CD4-positive, alpha-beta memory T cell (primary cell): ENCODE results near the gene CCDC63. TPM values are rescaled to one million over a fixed set of nuclear protein-coding genes. Genes with fewer than 3 reads are reported as not detected.

Experiments used
- CTCF ChIA-PET: fragments of 350-600 bp; sonication (Branson Sonifier 250); formaldehyde crosslinking; loops from one replicate; lab custom pipeline; 2021; ENCODE audit warnings: inconsistent platforms; ENCODE audit not compliant: partially characterized antibody; lab: Charles Lee
- POLR2A ChIA-PET: fragments of 350-600 bp; sonication (Branson Sonifier 250); formaldehyde crosslinking; loops from one replicate; lab custom pipeline; 2021; ENCODE audit not compliant: partially characterized antibody; lab: Charles Lee
- DNase-seq, 5 donors: peaks; one replicate each; pipeline versions ENCODE4 v3.0.0 to v3.0.0-alpha.2; 2020 to 2022; ENCODE audit warnings: mixed read lengths in 1 of 5
- H3K27ac ChIP-seq: one replicate; pipeline ENCODE4 v1.7.0; 2013; ENCODE audit warnings: low read depth, low read length
- H3K27me3 ChIP-seq: 2 replicates; pipeline ENCODE4 v1.7.0; 2013; ENCODE audit warnings: mild to moderate bottlenecking, low read length, moderate library complexity; ENCODE audit not compliant: insufficient read depth
- H3K36me3 ChIP-seq: 2 replicates; pipeline ENCODE4 v1.7.0; 2013; ENCODE audit warnings: mild to moderate bottlenecking, low read length, moderate library complexity; ENCODE audit not compliant: insufficient read depth
- H3K4me1 ChIP-seq: 2 replicates; pipeline ENCODE4 v1.7.0; 2013; ENCODE audit warnings: mild to moderate bottlenecking, low read length, moderate library complexity; ENCODE audit not compliant: insufficient read depth
- H3K4me3 ChIP-seq, 2 donors: one replicate each; pipeline ENCODE4 v1.7.0; 2013; ENCODE audit warnings: low read length in 2 of 2, mild to moderate bottlenecking in 1 of 2
- H3K9me3 ChIP-seq, 2 donors: one replicate each; pipeline ENCODE4 v1.7.0; 2013; ENCODE audit warnings: low read length in 2 of 2, control low read depth in 1 of 2; ENCODE audit not compliant: control insufficient read depth in 1 of 2
- H3K27ac Mint-ChIP-seq, 7 donors: one replicate each; pipeline ENCODE4 v1.8.0; 2020 to 2021; ENCODE audit warnings: mixed read lengths in 7 of 7, mild to moderate bottlenecking in 6 of 7, inconsistent platforms in 3 of 7, moderate library complexity in 3 of 7
- H3K27me3 Mint-ChIP-seq, 2 donors: one replicate each; pipeline ENCODE4 v1.8.0; 2020 to 2021; ENCODE audit warnings: mixed read lengths in 2 of 2
- H3K36me3 Mint-ChIP-seq, 2 donors: one replicate each; pipeline ENCODE4 v1.8.0; 2020 to 2021; ENCODE audit warnings: mixed read lengths in 2 of 2, inconsistent platforms in 1 of 2, mild to moderate bottlenecking in 1 of 2
- H3K4me1 Mint-ChIP-seq, 4 donors: one replicate each; pipeline ENCODE4 v1.8.0; 2020 to 2021; ENCODE audit warnings: mixed read lengths in 4 of 4, mild to moderate bottlenecking in 1 of 4
- H3K4me3 Mint-ChIP-seq, 8 donors: one replicate each; pipeline ENCODE4 v1.8.0; 2020 to 2021; ENCODE audit warnings: mixed read lengths in 8 of 8, mild to moderate bottlenecking in 7 of 8, moderate library complexity in 6 of 8, inconsistent platforms in 3 of 8
- H3K9me3 Mint-ChIP-seq, 8 donors: one replicate each; pipeline ENCODE4 v1.8.0; 2020 to 2021; ENCODE audit warnings: mixed read lengths in 8 of 8, mild to moderate bottlenecking in 5 of 8, inconsistent platforms in 3 of 8, moderate library complexity in 1 of 8
- intact Hi-C: fragments of 100-400 bp; cut with micrococcal nuclease; formaldehyde crosslinking; loops from one replicate; pipeline ENCODE4 v1.15.1; 2023
- polyA plus RNA-seq, 2 donors: library from polyadenylated mRNA; unstranded; fragments of 300-500 nt; fragmentation: Illumina TruSeq; gene quantifications; one replicate each; pipeline ENCODE4 v1.2.3, GENCODE V29; 2021
- total RNA-seq, 2 experiments: library from RNA; stranded (reverse); gene quantifications; one replicate each; pipeline ENCODE4 v1.2.3, GENCODE V29; 2021

CCDC63 gene
- total and polyA plus RNA-seq, 4 experiments from 2014 or later = not detected

GRCh38 chr12:110841007-110841406 is 5.8 kb upstream of the CCDC63 start:
- H3K4me1 Mint-ChIP-seq = no peaks in the 10 kb centered on the region
- H3K9me3 ChIP-seq = no peaks in the 10 kb centered on the region
- POLR2A ChIA-PET = no interaction called here

GRCh38 chr12:110844131-110844530 is 2.7 kb upstream of the CCDC63 start:
- Mint-ChIP-seq H3K27me3 (peaks cover 16 to 18% of the 10 kb centered on the region in 2 donors), H3K36me3 (no peaks in the 10 kb centered on the region), H3K27ac (no peak overlapping the region), H3K4me1 (peaks cover 4 to 7% (median 5%) of the 10 kb centered on the region in 4 donors), H3K9me3 (no peaks in the 10 kb centered on the region), H3K4me3 (no peak overlapping the region)
- no peaks in the 10 kb centered on the region for H3K36me3 ChIP-seq
- no peak overlapping the region for H3K4me3 ChIP-seq
- H3K27me3 ChIP-seq = peaks cover 12% of the 10 kb centered on the region
- intact Hi-C loops = no loop called here
- peaks cover 4% of the 10 kb centered on the region for H3K4me1 ChIP-seq
- DNase-seq = no peak
- CTCF ChIA-PET = no interaction called here
- POLR2A ChIA-PET = no interaction called here
- H3K9me3 ChIP-seq = no peaks in the 10 kb centered on the region
- H3K27ac ChIP-seq = no peak overlapping the region

More at GRCh38 chr12:110841007-110841406, 5.8 kb upstream of the CCDC63 start:
- no peaks in the 10 kb centered on the region for H3K36me3 ChIP-seq
- Mint-ChIP-seq H3K27me3 (peaks cover 4% of the 10 kb centered on the region in 2 donors), H3K9me3 (no peaks in the 10 kb centered on the region), H3K36me3 (no peaks in the 10 kb centered on the region), H3K27ac (no peak overlapping the region), H3K4me3 (no peak overlapping the region)
- no peaks in the 10 kb centered on the region for H3K27me3 ChIP-seq
- no peak overlapping the region for H3K27ac ChIP-seq
- CTCF ChIA-PET = no interaction called here
- no peaks in the 10 kb centered on the region for H3K4me1 ChIP-seq
- H3K4me3 ChIP-seq = no peak overlapping the region
- DNase-seq = no peak
- intact Hi-C loops = no loop called here

- no peak overlapping the region for H3K27ac Mint-ChIP-seq
- ChIA-PET CTCF (no interaction called here), POLR2A (no interaction called here)
- Histone ChIP-seq H3K9me3 (no peaks in the 10 kb centered on the region), H3K27me3 (peaks cover 12% of the 10 kb centered on the region), H3K4me1 (peaks cover 4% of the 10 kb centered on the region), H3K36me3 (no peaks in the 10 kb centered on the region), H3K4me3 (no peak overlapping the region), H3K27ac (no peak overlapping the region)
- peaks cover 16 to 18% of the 10 kb centered on the region in 2 donors for H3K27me3 Mint-ChIP-seq
- H3K36me3 Mint-ChIP-seq = no peaks in the 10 kb centered on the region
- peak overlapping the region in 1 of 8 donors; percentile 38 for H3K4me3 Mint-ChIP-seq
- DNase-seq = no peak
- intact Hi-C loops = no loop called here
- peaks cover 4 to 7% (median 5%) of the 10 kb centered on the region in 4 donors for H3K4me1 Mint-ChIP-seq
- no peaks in the 10 kb centered on the region for H3K9me3 Mint-ChIP-seq
Observed at GRCh38 chr12:110844551-110845338, 2.0 kb upstream of the CCDC63 start.

GRCh38 chr12:110845339-110845682 is 1.5 kb upstream of the CCDC63 start:
- Mint-ChIP-seq H3K27me3 (peaks cover 16 to 18% of the 10 kb centered on the region in 2 donors), H3K4me1 (peaks cover 4 to 7% (median 5%) of the 10 kb centered on the region in 4 donors), H3K9me3 (no peaks in the 10 kb centered on the region), H3K4me3 (peak overlapping the region in 1 of 8 donors; percentile 46), H3K27ac (no peak overlapping the region), H3K36me3 (no peaks in the 10 kb centered on the region)
- Histone ChIP-seq H3K9me3 (no peaks in the 10 kb centered on the region), H3K27me3 (peaks cover 12% of the 10 kb centered on the region), H3K36me3 (no peaks in the 10 kb centered on the region), H3K27ac (no peak overlapping the region), H3K4me1 (peaks cover 4% of the 10 kb centered on the region), H3K4me3 (no peak overlapping the region)
- intact Hi-C loops = no loop called here
- ChIA-PET POLR2A (no interaction called here), CTCF (no interaction called here)
- DNase-seq = no peak

GRCh38 chr12:110848314-110848923 is 1.6 kb downstream of the CCDC63 start:
- Mint-ChIP-seq H3K27me3 (peaks cover 19 to 29% of the 10 kb centered on the region in 2 donors), H3K27ac (no peak overlapping the region), H3K4me3 (no peak overlapping the region), H3K36me3 (no peaks in the 10 kb centered on the region), H3K9me3 (no peaks in the 10 kb centered on the region), H3K4me1 (peaks cover 4 to 7% (median 5%) of the 10 kb centered on the region in 4 donors)
- Histone ChIP-seq H3K36me3 (no peaks in the 10 kb centered on the region), H3K27ac (no peak overlapping the region), H3K4me1 (peaks cover 4% of the 10 kb centered on the region), H3K4me3 (no peak overlapping the region), H3K27me3 (peaks cover 12% of the 10 kb centered on the region), H3K9me3 (no peaks in the 10 kb centered on the region)
- intact Hi-C loops = no loop called here
- ChIA-PET POLR2A (no interaction called here), CTCF (no interaction called here)
- no peak for DNase-seq

- H3K36me3 ChIP-seq = no peaks in the 10 kb centered on the region
- H3K4me3 ChIP-seq = no peak overlapping the region
- no peak for DNase-seq
- Mint-ChIP-seq H3K9me3 (no peaks in the 10 kb centered on the region), H3K27ac (no peak overlapping the region), H3K4me1 (peaks cover 4 to 7% (median 5%) of the 10 kb centered on the region in 4 donors), H3K4me3 (no peak overlapping the region), H3K36me3 (no peaks in the 10 kb centered on the region), H3K27me3 (peaks cover 19 to 32% of the 10 kb centered on the region in 2 donors)
- ChIA-PET CTCF (no interaction called here), POLR2A (no interaction called here)
- H3K27ac ChIP-seq = no peak overlapping the region
- H3K9me3 ChIP-seq = no peaks in the 10 kb centered on the region
- peaks cover 4% of the 10 kb centered on the region for H3K4me1 ChIP-seq
- peaks cover 12% of the 10 kb centered on the region for H3K27me3 ChIP-seq
- intact Hi-C loops = no loop called here
Observed at GRCh38 chr12:110849221-110849620, 2.4 kb downstream of the CCDC63 start.

GRCh38 chr12:110849748-110850403 is 3.1 kb downstream of the CCDC63 start:
- Histone ChIP-seq H3K36me3 (no peaks in the 10 kb centered on the region), H3K9me3 (no peaks in the 10 kb centered on the region), H3K27ac (no peak overlapping the region), H3K4me1 (peaks cover 4% of the 10 kb centered on the region), H3K27me3 (peaks cover 12% of the 10 kb centered on the region), H3K4me3 (no peak overlapping the region)
- H3K4me3 Mint-ChIP-seq = no peak overlapping the region
- H3K4me1 Mint-ChIP-seq = peaks cover 4 to 7% (median 5%) of the 10 kb centered on the region in 4 donors
- intact Hi-C loops = no loop called here
- CTCF ChIA-PET = no interaction called here
- H3K27me3 Mint-ChIP-seq = peaks cover 19 to 30% of the 10 kb centered on the region in 2 donors
- no peak overlapping the region for H3K27ac Mint-ChIP-seq
- DNase-seq = no peak
- POLR2A ChIA-PET = no interaction called here
- H3K36me3 Mint-ChIP-seq = no peaks in the 10 kb centered on the region
- no peaks in the 10 kb centered on the region for H3K9me3 Mint-ChIP-seq
